ENCODE measurements around the gene ATP6V0E1.

DNA sequence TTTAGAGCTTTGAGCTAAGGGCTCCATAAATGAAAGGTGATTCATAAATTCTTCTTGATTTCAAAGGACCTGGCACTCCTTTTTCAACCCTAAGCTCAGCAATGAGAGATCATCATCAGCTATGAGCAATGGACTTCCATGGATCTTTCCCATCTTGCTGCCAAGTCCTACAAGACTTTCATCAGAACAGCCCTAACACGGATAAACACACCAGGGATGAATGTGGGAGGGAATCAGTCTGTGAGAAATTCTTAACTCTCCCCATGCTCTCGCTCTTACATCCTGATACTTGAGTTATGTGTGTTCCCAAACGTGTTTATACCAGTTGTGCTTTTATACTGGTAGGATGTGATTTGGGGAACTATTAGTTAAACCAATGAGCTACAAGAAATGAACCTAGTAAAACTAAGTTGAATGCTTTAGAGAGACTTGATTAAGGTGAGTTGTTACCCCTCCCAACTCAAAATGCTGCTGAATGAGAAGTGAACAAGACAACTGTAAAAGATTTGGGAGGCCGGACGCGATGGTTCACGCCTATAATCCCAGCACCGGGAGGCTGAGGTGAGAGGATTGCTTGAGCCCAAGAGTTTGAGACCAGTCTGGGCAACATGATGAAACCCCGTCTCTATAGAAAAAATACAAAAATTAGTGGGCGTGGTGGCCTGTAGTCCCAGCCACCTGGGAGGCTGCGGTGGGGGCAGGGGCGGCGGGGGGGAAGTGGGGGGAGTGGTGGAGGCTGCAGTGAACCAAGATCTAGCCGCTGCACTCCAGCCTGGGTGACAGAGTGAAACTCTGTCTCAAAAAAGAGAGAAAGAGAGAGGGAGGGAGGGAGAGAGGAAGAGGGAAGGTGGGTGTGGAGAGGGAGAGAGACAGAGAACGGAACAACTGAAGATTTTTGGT is 29.5 kb upstream of the ATP6V0E1 start:
- TF ChIP-seq CTCF (IDR thresholded peaks at IDR 0.05), result no peak
- no peak for TF ChIP-seq ZFX (IDR thresholded peaks at IDR 0.05; ENCODE audit: borderline replicate concordance)
